H9 (cell line): ENCODE results near the gene ATP12A. TPM values are rescaled to one million over a fixed set of nuclear protein-coding genes. Genes with fewer than 3 reads are reported as not detected.

Experiments used
- DNase-seq: peaks from one replicate; pipeline ENCODE4 v3.0.0-alpha.2; 2017
- H2AFZ ChIP-seq: one replicate; pipeline ENCODE4 v1.6.1; 2013; ENCODE audit warnings: mild to moderate bottlenecking, low read length, control low read depth, moderate library complexity
- H2AK5ac ChIP-seq: 2 replicates; pipeline ENCODE4 v1.6.1; 2013; ENCODE audit warnings: low read length, control low read depth, mixed read lengths; ENCODE audit not compliant: insufficient read length
- H2BK120ac ChIP-seq: one replicate; pipeline ENCODE4 v1.6.1; 2013; ENCODE audit warnings: low read depth, mild to moderate bottlenecking, low read length, control low read depth, inconsistent platforms; ENCODE audit not compliant: poor library complexity, severe bottlenecking
- H2BK12ac ChIP-seq: 2 replicates; pipeline ENCODE4 v1.6.1; 2013; ENCODE audit warnings: low read length, control low read depth, mixed read lengths, low read depth; ENCODE audit not compliant: insufficient read length
- H2BK15ac ChIP-seq: 2 replicates; pipeline ENCODE4 v1.6.1; 2013; ENCODE audit warnings: low read depth, low read length, control low read depth
- H2BK20ac ChIP-seq: one replicate; pipeline ENCODE4 v1.6.1; 2013; ENCODE audit warnings: low read depth, mild to moderate bottlenecking, low read length, control low read depth, inconsistent platforms; ENCODE audit not compliant: poor library complexity, severe bottlenecking
- H2BK5ac ChIP-seq: 2 replicates; pipeline ENCODE4 v1.6.1; 2013; ENCODE audit warnings: low read length, control low read depth, mixed read lengths; ENCODE audit not compliant: insufficient read length
- H3K14ac ChIP-seq: 2 replicates; pipeline ENCODE4 v1.6.1; 2013; ENCODE audit warnings: low read length, control low read depth; ENCODE audit not compliant: insufficient read depth
- H3K18ac ChIP-seq: 2 replicates; pipeline ENCODE4 v1.6.1; 2013; ENCODE audit warnings: low read depth, mild to moderate bottlenecking, mixed read lengths, low read length, control low read depth; ENCODE audit not compliant: insufficient read length
- H3K23ac ChIP-seq: 2 replicates; pipeline ENCODE4 v1.6.1; 2013; ENCODE audit warnings: low read length, control low read depth, mixed read lengths, low read depth; ENCODE audit not compliant: insufficient read length
- H3K23me2 ChIP-seq: 2 replicates; pipeline ENCODE4 v1.6.1; 2013; ENCODE audit warnings: low read depth, mild to moderate bottlenecking, mixed read lengths, low read length, control low read depth; ENCODE audit not compliant: insufficient read length, poor library complexity, severe bottlenecking
- H3K27ac ChIP-seq: 2 replicates; pipeline ENCODE4 v1.5.1; 2013; ENCODE audit warnings: low read length, control low read depth, mixed read lengths, low read depth; ENCODE audit not compliant: insufficient read length
- H3K27me3 ChIP-seq: 2 replicates; pipeline ENCODE4 v1.6.1; 2013; ENCODE audit warnings: low read length, control low read depth, inconsistent platforms; ENCODE audit not compliant: insufficient read depth
- H3K4ac ChIP-seq: 2 replicates; pipeline ENCODE4 v1.6.1; 2013; ENCODE audit warnings: low read depth, mild to moderate bottlenecking, control low read depth, inconsistent platforms, low read length, moderate library complexity
- H3K4me1 ChIP-seq: 2 replicates; pipeline ENCODE4 v1.6.1; 2013; ENCODE audit warnings: low read length, control low read depth, inconsistent platforms; ENCODE audit not compliant: insufficient read depth
- H3K4me2 ChIP-seq: 2 replicates; pipeline ENCODE4 v1.6.1; 2013; ENCODE audit warnings: low read length, control low read depth, mixed read lengths; ENCODE audit not compliant: insufficient read length, insufficient read depth
- H3K56ac ChIP-seq: 2 replicates; pipeline ENCODE4 v1.6.1; 2013; ENCODE audit warnings: low read depth, mild to moderate bottlenecking, mixed read lengths, low read length, control low read depth; ENCODE audit not compliant: insufficient read length
- H3K79me1 ChIP-seq: 2 replicates; pipeline ENCODE4 v1.6.1; 2013; ENCODE audit warnings: low read depth, mild to moderate bottlenecking, moderate library complexity, low read length, control low read depth, inconsistent platforms; ENCODE audit not compliant: insufficient read depth, poor library complexity, severe bottlenecking
- H3K79me2 ChIP-seq: 2 replicates; pipeline ENCODE4 v1.6.1; 2013; ENCODE audit warnings: low read length, control low read depth, inconsistent platforms; ENCODE audit not compliant: insufficient read depth
- H3K9ac ChIP-seq: 2 replicates; pipeline ENCODE4 v1.6.1; 2013; ENCODE audit warnings: low read length, control low read depth, mixed read lengths; ENCODE audit not compliant: insufficient read length; ENCODE audit errors: extremely low read depth
- H3K9me3 ChIP-seq: one replicate; pipeline ENCODE4 v1.6.1; 2013; ENCODE audit warnings: low read depth, low read length, inconsistent platforms; ENCODE audit not compliant: control insufficient read depth
- H3T11ph ChIP-seq: one replicate; pipeline ENCODE4 v1.6.1; 2013; ENCODE audit warnings: mild to moderate bottlenecking, low read length, control low read depth, inconsistent platforms
- H4K20me1 ChIP-seq: one replicate; pipeline ENCODE4 v1.6.1; 2013; ENCODE audit not compliant: control insufficient read depth, insufficient read length, insufficient read depth
- H4K5ac ChIP-seq: 2 replicates; pipeline ENCODE4 v1.6.1; 2013; ENCODE audit warnings: low read depth, mild to moderate bottlenecking, mixed read lengths, low read length, control low read depth; ENCODE audit not compliant: insufficient read length
- H4K8ac ChIP-seq: replicated peaks from 2 replicates; pipeline ENCODE4 v1.6.1; 2013; ENCODE audit warnings: low read length, control low read depth, mixed read lengths, low read depth; ENCODE audit not compliant: insufficient read length
- H4K91ac ChIP-seq: 2 replicates; pipeline ENCODE4 v1.6.1; 2013; ENCODE audit warnings: low read depth, mild to moderate bottlenecking, moderate library complexity, mixed read lengths, low read length, control low read depth; ENCODE audit not compliant: insufficient read length
- H3K27ac Mint-ChIP-seq, 3 experiments: 2 replicates in 2 of 3; 3 replicates in 1 of 3; pipeline ENCODE4 v1.8.0; 2020 to 2021; ENCODE audit warnings: mixed read lengths in 3 of 3, mild to moderate bottlenecking in 1 of 3, moderate library complexity in 1 of 3
- H3K27me3 Mint-ChIP-seq: 2 replicates; pipeline ENCODE4 v1.8.0; 2021; ENCODE audit warnings: low read depth, mild to moderate bottlenecking, moderate library complexity, mixed read lengths
- H3K36me3 Mint-ChIP-seq, 3 experiments: 2 replicates in 2 of 3; 3 replicates in 1 of 3; pipeline ENCODE4 v1.8.0; 2020 to 2021; ENCODE audit warnings: low read depth in 3 of 3, mixed read lengths in 3 of 3; ENCODE audit not compliant: insufficient read depth in 1 of 3
- H3K4me1 Mint-ChIP-seq, 2 experiments: 2 replicates each; pipeline ENCODE4 v1.8.0; 2020; ENCODE audit warnings: mixed read lengths in 2 of 2
- H3K4me3 Mint-ChIP-seq, 2 experiments: 2 replicates in 1 of 2; 3 replicates in 1 of 2; pipeline ENCODE4 v1.8.0; 2020 to 2021; ENCODE audit warnings: mild to moderate bottlenecking in 2 of 2, mixed read lengths in 2 of 2, moderate library complexity in 1 of 2
- H3K9me3 Mint-ChIP-seq, 2 experiments: 2 replicates in 1 of 2; 3 replicates in 1 of 2; pipeline ENCODE4 v1.8.0; 2020; ENCODE audit warnings: mild to moderate bottlenecking in 2 of 2, mixed read lengths in 2 of 2, moderate library complexity in 1 of 2
- CTCF ChIP-seq: fragments of 200-600 bp; sonication (generic); conservative IDR thresholded peaks from 3 replicates; pipeline ENCODE4 v1.8.0; 2021; ENCODE audit warnings: antibody characterized with exemption, mild to moderate bottlenecking
- WGBS: extraction: QIAGEN DNeasy Blood & Tissue Kit; methylation state at CpG from one replicate; pipeline ENCODE4 v1.1.7; 2013; ENCODE audit warnings: missing lambda C conversion rate, low lambda C conversion rate, mixed read lengths; ENCODE audit not compliant: insufficient read length; ENCODE audit errors: extremely low coverage; 5-methylcytosine and 5-hydroxymethylcytosine counted together
- total RNA-seq: library from RNA; stranded (reverse); gene quantifications from 2 replicates; pipeline ENCODE4 v1.2.1, GENCODE V29; 2021

The ATP12A gene
- total RNA-seq, 1 experiment from 2014 or later, result 0.94 TPM

- H2AFZ ChIP-seq, result no peak overlapping the region
- H3K23ac ChIP-seq, result no peak overlapping the region
- no peaks in the 10 kb centered on the region for H3K79me2 ChIP-seq
- H3K36me3 Mint-ChIP-seq, result no peaks in the 10 kb centered on the region
- no peaks in the 10 kb centered on the region for H3K9me3 Mint-ChIP-seq
- peaks cover 5 to 6% of the 10 kb centered on the region in 2 experiments for H3K4me1 Mint-ChIP-seq
- H3K4me3 Mint-ChIP-seq, result no peak overlapping the region
- no peak overlapping the region for H3K4ac ChIP-seq
- peak; percentile 82 for DNase-seq
- H3K27me3 ChIP-seq, result no peaks in the 10 kb centered on the region
- no peak overlapping the region for H3K56ac ChIP-seq
- H3K79me1 ChIP-seq, result no peaks in the 10 kb centered on the region
- no peak overlapping the region for H3K18ac ChIP-seq
- H2BK20ac ChIP-seq, result no peak overlapping the region
- H3T11ph ChIP-seq, result no peak overlapping the region
- H2BK5ac ChIP-seq, result no peak overlapping the region
- WGBS, result no CpG with 5 or more reads among the region's 17 CpGs
- peak; percentile 90 for TF ChIP-seq CTCF
- H4K8ac ChIP-seq, result no peak overlapping the region
- H4K91ac ChIP-seq, result no peak overlapping the region
- H3K4me1 ChIP-seq, result no peaks in the 10 kb centered on the region
- H3K23me2 ChIP-seq, result no peaks in the 10 kb centered on the region
- H4K20me1 ChIP-seq, result no peaks in the 10 kb centered on the region
- no peak overlapping the region for H2AK5ac ChIP-seq
- no peaks in the 10 kb centered on the region for H3K9me3 ChIP-seq
- no peak overlapping the region for H3K14ac ChIP-seq
- no peak overlapping the region for H3K27ac ChIP-seq
- H2BK12ac ChIP-seq, result no peak overlapping the region
- peaks cover 16% of the 10 kb centered on the region for H3K27me3 Mint-ChIP-seq
- H2BK15ac ChIP-seq, result no peak overlapping the region
- no peak overlapping the region for H2BK120ac ChIP-seq
- H3K9ac ChIP-seq, result no peak overlapping the region
- no peak overlapping the region for H4K5ac ChIP-seq
- H3K27ac Mint-ChIP-seq, result peak overlapping the region in 1 of 3 experiments; percentile 65; a peak in 1 of 7 replicates
- no peak overlapping the region for H3K4me2 ChIP-seq
Observed at GRCh38 chr13:24693862-24694471, 13.8 kb downstream of the ATP12A start.
